Measurements from ENCODE around the gene HBEGF. TPM values are rescaled to one million over a fixed set of nuclear protein-coding genes. Genes with fewer than 3 reads are reported as not detected.
A peak's percentile ranks its signal among the peaks of the same experiment; 100 is the strongest.

HBEGF gene
- total and polyA plus RNA-seq, 10 of the 15 experiments (the other 5 are each of a cell fraction or from before 2014, with no cell fraction given) = 0.87 to 3.1 (median 2.1) TPM

DNA sequence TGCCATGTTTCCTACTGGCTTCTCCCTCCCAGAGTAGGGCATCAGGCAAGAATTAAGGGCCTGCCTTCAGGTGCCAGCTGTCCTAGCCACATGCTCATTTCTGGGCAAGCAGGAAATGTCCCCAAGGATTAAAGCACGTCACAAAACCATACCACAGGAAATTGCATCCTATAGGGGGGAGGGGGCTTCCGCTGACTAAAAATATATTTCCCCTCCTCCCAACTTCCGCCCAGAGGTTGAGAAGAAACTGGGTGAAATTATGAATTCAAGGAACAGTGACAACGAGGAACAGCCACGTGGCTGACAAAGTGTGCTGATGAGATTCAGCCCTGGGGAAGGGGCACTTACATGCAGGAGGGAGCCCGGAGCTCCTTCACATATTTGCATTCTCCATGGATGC lies 4.1 kb downstream of the HBEGF start (continued):
- TF ChIP-seq NFXL1 (IDR thresholded peaks at IDR 0.05; ENCODE audit: borderline replicate concordance) (no peak), RUNX3 (IDR thresholded peaks at IDR 0.05; ENCODE audit: low read length) (peak; percentile 70), POLR2A (IDR thresholded peaks at IDR 0.05; ENCODE audit: low read depth, low read length) (no peak), ZZZ3 (IDR thresholded peaks at IDR 0.05; ENCODE audit: control insufficient read depth, insufficient read length, low read depth) (no peak), WRNIP1 (IDR thresholded peaks at IDR 0.05; ENCODE audit: borderline replicate concordance, low read depth, low read length) (no peak), EP300 (IDR thresholded peaks at IDR 0.05; ENCODE audit: borderline replicate concordance in 1 of 2, control insufficient read depth in 1 of 2, low read depth in 2 of 2, low read length in 2 of 2) (peak in 1 of 2 experiments; percentile 34; a peak in 2 of 4 replicates), MEF2B (IDR thresholded peaks at IDR 0.05; ENCODE audit: partially characterized antibody, poor library complexity, severe bottlenecking) (peak; percentile 72), ZNF384 (IDR thresholded peaks at IDR 0.05; ENCODE audit: borderline replicate concordance, low read depth, low read length) (no peak), SP1 (IDR thresholded peaks at IDR 0.05; ENCODE audit: low read depth, low read length) (no peak), ZNF207 (IDR thresholded peaks at IDR 0.05; ENCODE audit: borderline replicate concordance) (no peak), JUND (IDR thresholded peaks at IDR 0.05; ENCODE audit: low read depth, low read length) (no peak), PAX5 (IDR thresholded peaks at IDR 0.05; ENCODE audit: borderline replicate concordance, low read depth, low read length) (peak; percentile 23; the same call in 1 of the 2 replicates), GATAD2B (conservative IDR thresholded peaks at IDR 0.05; ENCODE audit: low read depth) (no peak), MYC (IDR thresholded peaks at IDR 0.05; ENCODE audit: insufficient read depth, insufficient read length, insufficient replicate concordance, low read length, severe bottlenecking) (no peak), JUNB (IDR thresholded peaks at IDR 0.05) (no peak), NR2C2 (IDR thresholded peaks at IDR 0.05; ENCODE audit: borderline replicate concordance, control insufficient read depth, insufficient read length, low read depth) (no peak), BCL11A (IDR thresholded peaks at IDR 0.05; ENCODE audit: low read depth, low read length) (peak; percentile 37; the same call in 1 of the 2 replicates), HDAC2 (IDR thresholded peaks at IDR 0.05) (no peak), CBFB (IDR thresholded peaks at IDR 0.05; ENCODE audit: low read depth) (no peak), TCF3 (IDR thresholded peaks at IDR 0.05; ENCODE audit: borderline replicate concordance, insufficient read depth, low read depth, low read length) (peak; percentile 51; the same call in 1 of the 2 replicates), ZNF274 (IDR thresholded peaks at IDR 0.05; ENCODE audit: insufficient read depth, insufficient read length) (no peak)
- TF ChIP-seq, protein P1, sequence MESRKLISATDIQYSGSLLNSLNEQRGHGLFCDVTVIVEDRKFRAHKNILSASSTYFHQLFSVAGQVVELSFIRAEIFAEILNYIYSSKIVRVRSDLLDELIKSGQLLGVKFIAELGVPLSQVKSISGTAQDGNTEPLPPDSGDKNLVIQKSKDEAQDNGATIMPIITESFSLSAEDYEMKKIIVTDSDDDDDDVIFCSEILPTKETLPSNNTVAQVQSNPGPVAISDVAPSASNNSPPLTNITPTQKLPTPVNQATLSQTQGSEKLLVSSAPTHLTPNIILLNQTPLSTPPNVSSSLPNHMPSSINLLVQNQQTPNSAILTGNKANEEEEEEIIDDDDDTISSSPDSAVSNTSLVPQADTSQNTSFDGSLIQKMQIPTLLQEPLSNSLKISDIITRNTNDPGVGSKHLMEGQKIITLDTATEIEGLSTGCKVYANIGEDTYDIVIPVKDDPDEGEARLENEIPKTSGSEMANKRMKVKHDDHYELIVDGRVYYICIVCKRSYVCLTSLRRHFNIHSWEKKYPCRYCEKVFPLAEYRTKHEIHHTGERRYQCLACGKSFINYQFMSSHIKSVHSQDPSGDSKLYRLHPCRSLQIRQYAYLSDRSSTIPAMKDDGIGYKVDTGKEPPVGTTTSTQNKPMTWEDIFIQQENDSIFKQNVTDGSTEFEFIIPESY (IDR thresholded peaks at IDR 0.05) = no peak
- TF ChIP-seq, protein P2, sequence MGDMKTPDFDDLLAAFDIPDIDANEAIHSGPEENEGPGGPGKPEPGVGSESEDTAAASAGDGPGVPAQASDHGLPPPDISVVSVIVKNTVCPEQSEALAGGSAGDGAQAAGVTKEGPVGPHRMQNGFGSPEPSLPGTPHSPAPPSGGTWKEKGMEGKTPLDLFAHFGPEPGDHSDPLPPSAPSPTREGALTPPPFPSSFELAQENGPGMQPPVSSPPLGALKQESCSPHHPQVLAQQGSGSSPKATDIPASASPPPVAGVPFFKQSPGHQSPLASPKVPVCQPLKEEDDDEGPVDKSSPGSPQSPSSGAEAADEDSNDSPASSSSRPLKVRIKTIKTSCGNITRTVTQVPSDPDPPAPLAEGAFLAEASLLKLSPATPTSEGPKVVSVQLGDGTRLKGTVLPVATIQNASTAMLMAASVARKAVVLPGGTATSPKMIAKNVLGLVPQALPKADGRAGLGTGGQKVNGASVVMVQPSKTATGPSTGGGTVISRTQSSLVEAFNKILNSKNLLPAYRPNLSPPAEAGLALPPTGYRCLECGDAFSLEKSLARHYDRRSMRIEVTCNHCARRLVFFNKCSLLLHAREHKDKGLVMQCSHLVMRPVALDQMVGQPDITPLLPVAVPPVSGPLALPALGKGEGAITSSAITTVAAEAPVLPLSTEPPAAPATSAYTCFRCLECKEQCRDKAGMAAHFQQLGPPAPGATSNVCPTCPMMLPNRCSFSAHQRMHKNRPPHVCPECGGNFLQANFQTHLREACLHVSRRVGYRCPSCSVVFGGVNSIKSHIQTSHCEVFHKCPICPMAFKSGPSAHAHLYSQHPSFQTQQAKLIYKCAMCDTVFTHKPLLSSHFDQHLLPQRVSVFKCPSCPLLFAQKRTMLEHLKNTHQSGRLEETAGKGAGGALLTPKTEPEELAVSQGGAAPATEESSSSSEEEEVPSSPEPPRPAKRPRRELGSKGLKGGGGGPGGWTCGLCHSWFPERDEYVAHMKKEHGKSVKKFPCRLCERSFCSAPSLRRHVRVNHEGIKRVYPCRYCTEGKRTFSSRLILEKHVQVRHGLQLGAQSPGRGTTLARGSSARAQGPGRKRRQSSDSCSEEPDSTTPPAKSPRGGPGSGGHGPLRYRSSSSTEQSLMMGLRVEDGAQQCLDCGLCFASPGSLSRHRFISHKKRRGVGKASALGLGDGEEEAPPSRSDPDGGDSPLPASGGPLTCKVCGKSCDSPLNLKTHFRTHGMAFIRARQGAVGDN (IDR thresholded peaks at IDR 0.05) = no peak

All from GM12878 (cell line).